Vagina (tissue), 2 donors: ENCODE measurements around the gene OLR1. TPM values are rescaled to one million over a fixed set of nuclear protein-coding genes. Genes with fewer than 3 reads are reported as not detected.

Source experiments
- DNase-seq, 2 donors: peaks; one replicate each; pipeline ENCODE4 v3.0.0-alpha.2; 2017; ENCODE audit errors: extremely low spot score in 2 of 2
- H3K27ac ChIP-seq: fragments of 200-600 bp; sonication (generic); one replicate; pipeline ENCODE4 v1.5.1; 2019
- H3K27me3 ChIP-seq: fragments of 200-600 bp; sonication (generic); one replicate; pipeline ENCODE4 v1.5.1; 2019
- H3K36me3 ChIP-seq, 2 donors: fragments of 200-600 bp; sonication (generic); one replicate each; pipeline ENCODE4 v1.5.1; 2017 to 2019
- H3K4me1 ChIP-seq: fragments of 200-600 bp; sonication (generic); one replicate; pipeline ENCODE4 v1.5.1; 2019
- H3K4me3 ChIP-seq, 2 donors: fragments of 200-600 bp; sonication (generic); 1 replicate in 1 of 2; 2 replicates in 1 of 2; pipeline ENCODE4 v1.5.1; 2016 to 2019
- H3K9me3 ChIP-seq: fragments of 200-600 bp; sonication (generic); one replicate; pipeline ENCODE4 v1.5.1; 2019
- CTCF ChIP-seq, 3 experiments: fragments of 450-650 bp in 2 of 3; fragments of 200-600 bp in 1 of 3; sonication (generic) in 1 of 3; IDR thresholded peaks; one replicate each; pipeline ENCODE4 v1.5.1; 2017 to 2019; ENCODE audit warnings: antibody characterized with exemption in 3 of 3, mild to moderate bottlenecking in 2 of 3, moderate library complexity in 2 of 3
- POLR2A ChIP-seq, 2 donors: fragments of 450-650 bp; IDR thresholded peaks; one replicate each; pipeline ENCODE4 v1.6.1; 2017; ENCODE audit warnings: antibody characterized with exemption in 2 of 2, mild to moderate bottlenecking in 2 of 2, moderate library complexity in 2 of 2
- POLR2AphosphoS5 ChIP-seq, 2 donors: sonication (generic); formaldehyde crosslinking; IDR thresholded peaks; one replicate each; pipeline ENCODE4 v1.9.0; 2017; ENCODE audit warnings: antibody characterized with exemption in 2 of 2, mild to moderate bottlenecking in 2 of 2, low read depth in 1 of 2; ENCODE audit not compliant: insufficient read depth in 1 of 2
- intact Hi-C: fragments of 100-400 bp; cut with DNase I; formaldehyde crosslinking; loops from one replicate; pipeline ENCODE4 v1.15.1; 2023
- total RNA-seq: library from RNA; depleted of rRNA; stranded (reverse); fragments of >200 nt; gene quantifications from one replicate; pipeline ENCODE4 v1.2.3, GENCODE V29; 2016

The OLR1 gene
- total RNA-seq, 1 donor from 2014 or later = not detected

- DNase-seq = no peak
- Histone ChIP-seq H3K36me3 (no peaks in the 10 kb centered on the region), H3K27ac (no peak overlapping the region), H3K9me3 (no peaks in the 10 kb centered on the region), H3K4me3 (no peak overlapping the region), H3K27me3 (no peaks in the 10 kb centered on the region), H3K4me1 (no peaks in the 10 kb centered on the region)
- TF ChIP-seq POLR2AphosphoS5 (IDR thresholded peaks at IDR 0.05; ENCODE audit: insufficient read depth in 1 of 2, low read depth in 1 of 2) (no peak), CTCF (IDR thresholded peaks at IDR 0.05) (no peak), POLR2A (IDR thresholded peaks at IDR 0.05) (no peak)
- intact Hi-C loops = no loop called here
These were observed 4.3 kb downstream of the OLR1 start for GRCh38 chr12:10167599-10167998.

GRCh38 chr12:10165421-10165820 lies 6.5 kb downstream of the OLR1 start:
- TF ChIP-seq POLR2A (IDR thresholded peaks at IDR 0.05) (no peak), POLR2AphosphoS5 (IDR thresholded peaks at IDR 0.05; ENCODE audit: insufficient read depth in 1 of 2, low read depth in 1 of 2) (no peak), CTCF (IDR thresholded peaks at IDR 0.05) (no peak)
- Histone ChIP-seq H3K9me3 (no peaks in the 10 kb centered on the region), H3K4me3 (no peak overlapping the region), H3K36me3 (no peaks in the 10 kb centered on the region), H3K4me1 (no peaks in the 10 kb centered on the region), H3K27me3 (no peaks in the 10 kb centered on the region), H3K27ac (no peak overlapping the region)
- intact Hi-C loops = no loop called here
- no peak for DNase-seq

- Histone ChIP-seq H3K9me3 (no peaks in the 10 kb centered on the region), H3K4me1 (no peaks in the 10 kb centered on the region), H3K27ac (no peak overlapping the region), H3K4me3 (no peak overlapping the region), H3K27me3 (no peaks in the 10 kb centered on the region), H3K36me3 (no peaks in the 10 kb centered on the region)
- intact Hi-C loops = no loop called here
- TF ChIP-seq CTCF (IDR thresholded peaks at IDR 0.05) = no peak
- TF ChIP-seq POLR2AphosphoS5 (IDR thresholded peaks at IDR 0.05; ENCODE audit: insufficient read depth in 1 of 2, low read depth in 1 of 2) = no peak
- TF ChIP-seq POLR2A (IDR thresholded peaks at IDR 0.05) = no peak
- no peak for DNase-seq
These were observed 8.8 kb downstream of the OLR1 start for GRCh38 chr12:10163084-10163483.

- intact Hi-C loops = no loop called here
- H3K36me3 ChIP-seq = no peaks in the 10 kb centered on the region
- TF ChIP-seq POLR2A (IDR thresholded peaks at IDR 0.05) (no peak), CTCF (IDR thresholded peaks at IDR 0.05) (no peak), POLR2AphosphoS5 (IDR thresholded peaks at IDR 0.05; ENCODE audit: insufficient read depth in 1 of 2, low read depth in 1 of 2) (no peak)
- no peak overlapping the region for H3K4me3 ChIP-seq
- no peaks in the 10 kb centered on the region for H3K9me3 ChIP-seq
- no peak for DNase-seq
- no peaks in the 10 kb centered on the region for H3K4me1 ChIP-seq
- H3K27ac ChIP-seq = no peak overlapping the region
- no peaks in the 10 kb centered on the region for H3K27me3 ChIP-seq
These were observed 11.1 kb downstream of the OLR1 start for GRCh38 chr12:10160617-10161385.

GRCh38 chr12:10159280-10159679 lies 12.7 kb downstream of the OLR1 start:
- no peak for DNase-seq

More at GRCh38 chr12:10159280-10159679, 12.7 kb downstream of the OLR1 start:
- no peak overlapping the region for H3K27ac ChIP-seq
- intact Hi-C loops = loop anchor here (10.0 kb wide), 1 partner anchor 406 kb away; no protein-coding TSS in a partner anchor
- no peak overlapping the region for H3K4me3 ChIP-seq
- no peaks in the 10 kb centered on the region for H3K27me3 ChIP-seq
- H3K4me1 ChIP-seq = no peaks in the 10 kb centered on the region
- H3K9me3 ChIP-seq = no peaks in the 10 kb centered on the region
- TF ChIP-seq POLR2A (IDR thresholded peaks at IDR 0.05) (no peak), CTCF (IDR thresholded peaks at IDR 0.05) (no peak), POLR2AphosphoS5 (IDR thresholded peaks at IDR 0.05; ENCODE audit: insufficient read depth in 1 of 2, low read depth in 1 of 2) (no peak)
- H3K36me3 ChIP-seq = no peaks in the 10 kb centered on the region
